MG63 (cell line): ENCODE measurements around the gene WFDC10B. TPM values are rescaled to one million over a fixed set of nuclear protein-coding genes. Genes with fewer than 3 reads are reported as not detected.
"Not testable (repeated sequence)": the region's sequence is repeated elsewhere in the genome, so short reads cannot be mapped to it uniquely, and the experiment has no call there.

ENCODE experiments used
- DNase-seq: peaks from one replicate; pipeline ENCODE4 v3.0.0-alpha.2; 2020
- H3K27me3 ChIP-seq: fragments of 250-450 bp; sonication (Bioruptor Pico); 2 replicates; pipeline ENCODE4 v1.5.1; 2020; ENCODE audit warnings: mild to moderate bottlenecking, moderate library complexity
- H3K36me3 ChIP-seq: fragments of 250-450 bp; sonication (Bioruptor Pico); 2 replicates; pipeline ENCODE4 v1.5.1; 2020; ENCODE audit warnings: mild to moderate bottlenecking, moderate library complexity
- H3K4me3 ChIP-seq: fragments of 250-450 bp; sonication (Bioruptor Pico); 2 replicates; pipeline ENCODE4 v1.5.1; 2020; ENCODE audit warnings: mild to moderate bottlenecking, moderate library complexity
- H3K9me3 ChIP-seq: fragments of 250-450 bp; sonication (Bioruptor Pico); 2 replicates; pipeline ENCODE4 v1.5.1; 2020; ENCODE audit warnings: mild to moderate bottlenecking, moderate library complexity
- total RNA-seq: library from RNA; depleted of rRNA; stranded (reverse); fragments of >200 nt; shearing (Covaris generic); gene quantifications from 2 replicates; pipeline ENCODE4 v1.2.3, GENCODE V29; 2014; ENCODE audit warnings: low replicate concordance; rRNA removed

The WFDC10B gene
- not detected in 2 replicates for total RNA-seq

DNA sequence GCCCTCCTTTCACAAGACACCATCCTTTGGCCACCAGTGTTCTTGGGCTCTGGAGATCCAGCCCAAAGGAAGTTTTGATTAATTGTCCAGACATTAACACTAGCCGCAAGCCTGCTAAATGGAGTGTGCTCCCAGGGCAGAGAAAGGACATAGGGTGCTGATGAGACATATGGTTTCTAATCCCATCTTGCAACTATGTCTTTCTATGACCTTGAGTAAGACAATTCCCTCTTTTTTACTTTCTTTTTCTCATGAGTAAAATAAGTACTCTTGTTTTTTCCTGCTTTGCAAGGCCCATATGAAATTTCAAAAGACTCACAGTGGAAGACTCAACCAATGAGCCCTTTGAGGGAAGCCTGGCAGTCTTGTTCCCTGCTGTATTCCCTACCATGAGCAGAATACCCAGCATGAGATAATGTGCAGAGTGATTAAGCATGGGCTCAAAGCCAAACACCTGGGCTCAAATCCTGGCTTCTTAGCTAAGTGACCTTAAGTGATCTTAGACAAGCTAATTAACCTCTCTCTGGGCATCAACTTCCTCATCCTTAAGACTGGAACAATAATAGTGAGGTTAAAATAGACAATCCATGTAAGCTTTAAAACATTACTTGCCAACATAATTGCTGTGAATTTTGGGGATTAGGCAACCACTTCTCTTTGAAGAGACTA, at the start of gene WFDC10B:
Gene WFDC10B (minus strand): TSS at position 51 of the 669 bp plus-strand sequence. CDS start 19,027 bp downstream, outside the sequence.
- H3K27me3 ChIP-seq: peaks cover 5% of the 10 kb centered on the region
- no peak within 1 kb of the TSS for H3K4me3 ChIP-seq
- DNase-seq: no peak
- H3K36me3 ChIP-seq: no peaks in the 10 kb centered on the region
- H3K9me3 ChIP-seq: no peaks in the 10 kb centered on the region

DNA sequence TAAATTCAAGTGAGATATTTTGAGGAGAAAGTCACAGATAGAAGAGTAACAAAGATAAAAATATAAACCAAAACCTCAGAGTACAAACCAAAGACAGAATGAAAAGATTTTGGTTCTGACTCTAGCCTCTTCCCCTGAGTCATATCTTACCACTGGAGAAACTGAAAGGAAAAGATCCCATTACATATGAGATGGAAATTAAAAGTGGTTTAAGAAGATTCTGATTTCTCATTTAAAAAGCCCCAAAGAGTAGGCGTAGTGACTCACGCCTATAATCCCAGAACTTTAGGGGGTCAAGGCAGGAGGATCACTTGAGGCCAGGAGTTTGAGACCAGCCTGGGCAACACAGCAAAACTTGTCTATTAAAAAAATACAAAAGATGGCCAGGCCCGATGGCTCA, 47.9 kb upstream of the WFDC10B start:
- no peak for DNase-seq
- H3K9me3 ChIP-seq: 0 out of 2 replicates have a peak, but pooled peaks cover 2% of the 10 kb centered on the region
- H3K36me3 ChIP-seq: no peaks in the 10 kb centered on the region
- no peaks in the 10 kb centered on the region for H3K27me3 ChIP-seq
- no peak overlapping the region for H3K4me3 ChIP-seq

DNA sequence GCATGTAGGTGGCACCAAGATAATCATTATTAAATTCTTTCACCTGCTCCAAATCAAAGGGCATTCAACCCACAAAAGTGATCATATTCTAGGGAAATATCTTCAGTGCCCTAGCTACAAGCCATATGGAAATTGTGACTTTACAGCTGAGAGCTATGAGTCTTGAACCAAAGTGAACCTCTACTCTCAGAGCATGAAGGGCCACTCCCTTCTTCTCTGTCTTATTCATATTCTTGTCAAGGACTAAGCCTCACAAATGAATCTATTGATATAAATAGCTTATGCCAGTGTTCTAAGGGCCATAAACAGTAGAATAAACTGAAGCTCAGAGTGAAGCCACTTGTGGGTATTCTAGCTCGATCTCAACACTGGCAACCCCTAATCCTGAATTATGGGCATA, 46.9 kb upstream of the WFDC10B start:
- no peaks in the 10 kb centered on the region; the same call in 1 of the 2 replicates for H3K27me3 ChIP-seq
- no peak overlapping the region for H3K4me3 ChIP-seq
- 0 out of 2 replicates have a peak, but pooled peaks cover 2% of the 10 kb centered on the region for H3K9me3 ChIP-seq
- no peaks in the 10 kb centered on the region for H3K36me3 ChIP-seq
- DNase-seq: no peak

DNA sequence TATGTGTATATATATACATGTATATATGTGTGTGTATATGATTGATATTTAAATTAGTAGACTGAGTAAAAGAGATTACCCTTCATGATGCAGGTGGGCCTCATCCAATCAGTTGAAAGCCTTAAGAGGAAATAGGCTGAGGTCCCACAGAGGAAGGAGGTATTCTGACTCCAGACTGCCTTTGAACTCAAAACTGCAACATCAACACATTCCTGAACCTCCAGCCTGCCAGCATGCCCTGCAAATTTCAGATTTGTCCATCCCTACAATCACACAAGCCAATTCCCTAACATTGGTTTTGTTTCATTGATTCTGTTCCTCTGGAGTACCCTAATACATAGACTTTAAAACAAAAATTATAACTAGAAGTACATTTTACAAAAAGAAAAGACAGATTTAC, 40.2 kb upstream of the WFDC10B start:
- DNase-seq: no peak
- H3K4me3 ChIP-seq: no peak overlapping the region
- no peaks in the 10 kb centered on the region for H3K36me3 ChIP-seq
- H3K27me3 ChIP-seq: peaks cover 7% of the 10 kb centered on the region
- no peaks in the 10 kb centered on the region for H3K9me3 ChIP-seq

DNA sequence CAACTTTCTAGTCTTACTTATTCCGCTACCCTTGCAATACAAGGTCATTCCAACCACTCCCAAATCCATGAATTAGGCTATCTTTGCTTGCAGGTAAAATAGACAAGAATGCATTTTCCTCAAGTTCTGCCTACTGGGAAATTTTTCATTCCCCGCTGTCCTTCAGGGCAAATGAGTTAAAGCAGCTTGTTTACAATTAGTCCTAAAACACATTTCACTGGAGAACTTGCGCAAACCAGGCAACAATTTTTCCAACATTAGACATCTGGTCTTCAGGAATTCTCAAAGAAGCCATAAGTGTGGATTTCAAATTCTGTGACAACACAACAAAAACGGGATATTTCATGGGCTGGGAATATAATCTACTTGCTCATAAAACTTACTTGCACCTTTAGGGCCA, 37.8 kb upstream of the WFDC10B start:
- no peak overlapping the region for H3K4me3 ChIP-seq

GRCh38 chr20:45735988-45736387, 31.2 kb upstream of the WFDC10B start:
- no peaks in the 10 kb centered on the region for H3K36me3 ChIP-seq
- H3K9me3 ChIP-seq: peaks cover 11% of the 10 kb centered on the region
- H3K27me3 ChIP-seq: peaks cover 17% of the 10 kb centered on the region
- DNase-seq: no peak
- no peak overlapping the region for H3K4me3 ChIP-seq

More for the DNA sequence above, 37.8 kb upstream of the WFDC10B start:
- Histone ChIP-seq H3K9me3 (no peaks in the 10 kb centered on the region; the same call in 1 of the 2 replicates), H3K36me3 (no peaks in the 10 kb centered on the region), H3K27me3 (peaks cover 16% of the 10 kb centered on the region)
- no peak for DNase-seq

GRCh38 chr20:45735552-45735951, 30.7 kb upstream of the WFDC10B start:
- peaks cover 16% of the 10 kb centered on the region for H3K27me3 ChIP-seq
- H3K36me3 ChIP-seq: no peaks in the 10 kb centered on the region
- DNase-seq: no peak
- no peak overlapping the region for H3K4me3 ChIP-seq
- peaks cover 11% of the 10 kb centered on the region for H3K9me3 ChIP-seq

GRCh38 chr20:45732199-45732598, 27.4 kb upstream of the WFDC10B start:
- DNase-seq: no peak
- Histone ChIP-seq H3K36me3 (no peaks in the 10 kb centered on the region), H3K9me3 (peaks cover 11% of the 10 kb centered on the region; the same call in 1 of the 2 replicates), H3K27me3 (no peaks in the 10 kb centered on the region), H3K4me3 (no peak overlapping the region)

DNA sequence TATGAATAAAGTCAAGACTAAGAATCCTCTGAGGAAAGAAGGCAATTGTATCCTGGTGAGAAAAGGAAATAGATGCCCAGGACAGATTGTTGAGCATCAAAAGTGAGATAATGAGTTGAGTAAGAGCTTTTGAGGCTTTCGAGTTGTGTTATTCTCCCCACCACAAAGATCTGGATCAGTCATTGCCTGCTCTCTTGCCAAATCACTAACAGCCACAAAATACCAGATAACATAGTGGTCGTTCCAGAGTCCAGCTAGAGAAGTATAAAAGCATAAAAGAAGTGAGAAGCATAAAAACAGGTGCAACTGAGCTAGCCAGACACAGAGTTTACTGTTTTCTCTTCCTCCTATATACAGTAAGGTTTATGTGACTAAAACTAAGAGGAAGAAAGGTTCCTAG, 22.2 kb upstream of the WFDC10B start:
- Histone ChIP-seq H3K9me3 (0 out of 2 replicates have a peak, but pooled peaks cover 4% of the 10 kb centered on the region), H3K27me3 (peaks cover 23% of the 10 kb centered on the region), H3K4me3 (no peak overlapping the region), H3K36me3 (no peaks in the 10 kb centered on the region)
- no peak for DNase-seq

- H3K9me3 ChIP-seq: no peaks in the 10 kb centered on the region
- no peaks in the 10 kb centered on the region for H3K36me3 ChIP-seq
- DNase-seq: peak; percentile 19
- peaks cover 31% of the 10 kb centered on the region for H3K27me3 ChIP-seq
- no peak overlapping the region for H3K4me3 ChIP-seq
These were observed 20.3 kb upstream of the WFDC10B start for GRCh38 chr20:45725134-45725533.

DNA sequence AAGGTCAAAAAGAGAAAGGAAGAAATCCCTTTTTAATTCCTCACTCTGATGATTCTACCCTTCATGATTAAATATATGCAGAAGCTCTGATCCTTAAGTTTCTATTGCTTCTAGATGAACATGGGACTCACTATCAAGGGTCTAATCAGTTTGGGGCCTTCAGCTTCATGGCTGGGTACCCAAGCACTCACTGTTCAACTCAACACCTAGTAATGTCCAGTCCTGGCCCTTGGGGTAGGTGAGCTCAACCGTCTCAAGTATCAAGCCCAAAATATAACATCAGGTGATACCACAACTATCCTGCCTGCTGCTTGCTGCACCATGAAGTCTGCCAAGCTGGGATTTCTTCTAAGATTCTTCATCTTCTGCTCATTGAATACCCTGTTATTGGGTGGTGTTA, 17.2 kb upstream of the WFDC10B start, which contains the start of gene SPINT4:
Gene SPINT4 (plus strand): TSS at position 301 of the 400 bp plus-strand sequence. CDS start 21 bp downstream, at position 322.
- peaks cover 40% of the 10 kb centered on the region for H3K27me3 ChIP-seq
- no peak for DNase-seq
- no peak within 1 kb of the TSS for H3K4me3 ChIP-seq
- peaks cover 4% of the 10 kb centered on the region; the same call in 1 of the 2 replicates for H3K9me3 ChIP-seq
- H3K36me3 ChIP-seq: no peaks in the 10 kb centered on the region

DNA sequence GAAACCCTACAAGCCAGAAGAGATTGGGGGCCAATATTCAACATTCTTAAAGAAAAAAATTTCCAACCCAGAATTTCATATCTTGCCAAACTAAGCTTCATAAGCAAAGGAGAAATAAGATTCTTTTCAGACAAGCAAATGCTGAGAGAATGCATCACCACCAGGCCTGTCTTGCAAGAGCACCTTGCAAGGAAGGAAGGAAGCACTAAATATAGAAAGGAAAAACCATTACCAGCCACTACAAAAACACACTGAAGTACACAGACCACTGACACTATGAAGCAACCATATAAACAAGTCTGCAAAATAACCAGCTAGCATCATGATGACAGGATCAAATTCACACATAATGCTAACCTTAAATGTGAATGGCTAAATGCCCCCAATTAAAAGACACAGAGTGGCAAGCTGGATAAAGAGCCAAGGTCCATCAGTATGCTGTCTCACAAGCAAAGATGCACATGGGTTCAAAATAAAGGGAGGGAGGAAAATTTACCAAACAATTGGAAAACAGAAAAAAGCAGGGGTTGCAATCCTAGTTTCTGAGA, 11.4 kb upstream of the WFDC10B start:
- not testable (repeated sequence) for H3K36me3 ChIP-seq, DNase-seq, H3K9me3 ChIP-seq, H3K4me3 ChIP-seq
- peaks cover 20% of the 10 kb centered on the region for H3K27me3 ChIP-seq

DNA sequence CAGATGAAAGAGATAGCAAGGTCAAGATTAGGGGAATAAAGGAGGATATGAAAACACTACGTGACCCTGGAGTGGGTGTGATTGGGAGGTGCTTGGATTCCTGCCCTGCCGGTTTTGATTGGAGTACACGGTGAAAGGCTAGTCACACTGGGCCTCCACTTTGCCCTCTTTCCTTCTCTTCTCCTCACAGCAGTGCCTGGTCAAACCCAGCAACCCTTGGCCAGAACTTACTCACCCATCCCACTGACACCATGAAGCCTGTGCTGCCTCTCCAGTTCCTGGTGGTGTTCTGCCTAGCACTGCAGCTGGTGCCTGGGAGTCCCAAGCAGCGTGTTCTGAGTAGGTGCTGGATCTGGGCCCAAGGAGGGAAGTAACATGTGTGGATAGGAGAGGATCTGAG, 2.9 kb downstream of the WFDC10B start, which contains the start of gene WFDC13:
Gene WFDC13 (plus strand): TSS at position 166 of the 400 bp plus-strand sequence. CDS start 86 bp downstream, at position 252.
- peak; percentile 6 for DNase-seq
- Histone ChIP-seq H3K27me3 (0 out of 2 replicates have a peak, but pooled peaks cover 2% of the 10 kb centered on the region), H3K4me3 (no peak within 1 kb of the TSS), H3K9me3 (no peaks in the 10 kb centered on the region), H3K36me3 (no peaks in the 10 kb centered on the region)

- no peaks in the 10 kb centered on the region for H3K9me3 ChIP-seq
- no peaks in the 10 kb centered on the region for H3K36me3 ChIP-seq
- no peak for DNase-seq
- H3K4me3 ChIP-seq: no peak overlapping the region
- H3K27me3 ChIP-seq: 0 out of 2 replicates have a peak, but pooled peaks cover 2% of the 10 kb centered on the region
These were observed 3.7 kb downstream of the WFDC10B start for GRCh38 chr20:45701104-45701503.

GRCh38 chr20:45695496-45695895, 9.3 kb downstream of the WFDC10B start:
- no peaks in the 10 kb centered on the region for H3K36me3 ChIP-seq
- no peak overlapping the region for H3K4me3 ChIP-seq
- peaks cover 5% of the 10 kb centered on the region for H3K27me3 ChIP-seq
- 0 out of 2 replicates have a peak, but pooled peaks cover 6% of the 10 kb centered on the region for H3K9me3 ChIP-seq
- no peak for DNase-seq

GRCh38 chr20:45693346-45693745, 11.5 kb downstream of the WFDC10B start:
- not testable (repeated sequence) for H3K27me3 ChIP-seq, DNase-seq, H3K9me3 ChIP-seq, H3K4me3 ChIP-seq, H3K36me3 ChIP-seq

DNA sequence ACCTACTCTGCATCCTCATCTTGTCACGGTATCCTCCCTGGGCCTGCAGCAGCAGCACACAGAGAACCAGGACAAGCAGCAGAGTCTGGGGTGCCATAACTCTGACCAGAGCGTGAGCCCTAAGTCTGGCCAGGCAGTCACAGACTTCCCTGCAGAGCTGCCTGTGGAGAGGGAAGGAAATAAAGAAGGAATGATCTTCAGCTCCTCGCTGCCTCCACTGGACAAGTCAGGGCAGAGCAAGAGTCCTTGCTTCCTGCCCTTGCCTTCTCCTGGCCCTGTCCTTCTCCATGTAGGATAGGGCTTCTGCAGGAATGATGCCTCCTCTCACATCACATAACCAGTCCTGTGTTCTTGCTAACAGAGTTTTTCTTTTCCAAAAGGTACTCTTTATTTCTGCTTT, 18.9 kb downstream of the WFDC10B start:
- Histone ChIP-seq H3K27me3 (peaks cover 6% of the 10 kb centered on the region; the same call in 1 of the 2 replicates), H3K9me3 (0 out of 2 replicates have a peak, but pooled peaks cover 3% of the 10 kb centered on the region), H3K36me3 (no peaks in the 10 kb centered on the region), H3K4me3 (no peak overlapping the region)
- DNase-seq: peak; percentile 10
